Astrocyte (in vitro differentiated cells and primary cell): ENCODE data around the gene XRN2. TPM values are rescaled to one million over a fixed set of nuclear protein-coding genes. Genes with fewer than 3 reads are reported as not detected.

Experiments
- DNase-seq: peaks from one replicate; pipeline ENCODE4 v3.0.0-alpha.2; 2010; ENCODE audit warnings: low read depth
- FAIRE-seq: peaks from 2 replicates; lab custom pipeline; 2011; peaks lifted over from hg19 to GRCh38; lab: Jason Lieb, UNC
- H2AFZ ChIP-seq: 2 replicates; pipeline ENCODE4 v1.6.0; 2012; ENCODE audit warnings: low read depth, low read length, inconsistent platforms
- H3K27ac ChIP-seq: 2 replicates; pipeline ENCODE4 v1.5.1; 2011; ENCODE audit warnings: low read depth, low read length, inconsistent platforms
- H3K27me3 ChIP-seq: 2 replicates; pipeline ENCODE4 v1.6.0; 2011; ENCODE audit warnings: low read length, inconsistent platforms; ENCODE audit not compliant: insufficient read depth
- H3K36me3 ChIP-seq: 2 replicates; pipeline ENCODE4 v1.5.1; 2011; ENCODE audit warnings: low read length, inconsistent platforms; ENCODE audit not compliant: insufficient read depth
- H3K4me1 ChIP-seq: 2 replicates; pipeline ENCODE4 v1.5.1; 2011; ENCODE audit warnings: low read length, inconsistent platforms; ENCODE audit not compliant: insufficient read depth
- H3K4me2 ChIP-seq: 2 replicates; pipeline ENCODE4 v1.6.0; 2012; ENCODE audit warnings: low read length, inconsistent platforms
- H3K4me3 ChIP-seq: 2 replicates; pipeline ENCODE4 v1.5.1; 2011; ENCODE audit warnings: low read depth, mild to moderate bottlenecking, low read length, inconsistent platforms; ENCODE audit not compliant: insufficient read depth
- H3K79me2 ChIP-seq: 2 replicates; pipeline ENCODE4 v1.6.0; 2012; ENCODE audit warnings: mild to moderate bottlenecking, low read length, inconsistent platforms; ENCODE audit not compliant: insufficient read depth
- H3K9ac ChIP-seq: 2 replicates; pipeline ENCODE4 v1.6.0; 2012; ENCODE audit warnings: mild to moderate bottlenecking, low read length, inconsistent platforms
- H3K9me3 ChIP-seq: 2 replicates; pipeline ENCODE4 v1.5.1; 2012; ENCODE audit warnings: low read depth, mild to moderate bottlenecking, low read length, inconsistent platforms; ENCODE audit not compliant: insufficient read depth
- H4K20me1 ChIP-seq: 2 replicates; pipeline ENCODE4 v1.6.0; 2012; ENCODE audit warnings: low read length, inconsistent platforms; ENCODE audit not compliant: insufficient read depth
- H3K27ac Mint-ChIP-seq: one replicate; pipeline ENCODE4 v1.8.0; 2021; ENCODE audit warnings: mild to moderate bottlenecking, mixed read lengths; ENCODE audit not compliant: unreplicated experiment
- H3K27me3 Mint-ChIP-seq: one replicate; pipeline ENCODE4 v1.8.0; 2021; ENCODE audit warnings: low read depth, mixed read lengths; ENCODE audit not compliant: unreplicated experiment
- H3K36me3 Mint-ChIP-seq: one replicate; pipeline ENCODE4 v1.8.0; 2021; ENCODE audit warnings: low read depth, mixed read lengths; ENCODE audit not compliant: unreplicated experiment
- H3K4me1 Mint-ChIP-seq: one replicate; pipeline ENCODE4 v1.8.0; 2021; ENCODE audit warnings: low read depth, mixed read lengths; ENCODE audit not compliant: unreplicated experiment
- H3K4me3 Mint-ChIP-seq: one replicate; pipeline ENCODE4 v1.8.0; 2021; ENCODE audit warnings: mild to moderate bottlenecking, moderate library complexity, mixed read lengths; ENCODE audit not compliant: unreplicated experiment
- H3K9me3 Mint-ChIP-seq: one replicate; pipeline ENCODE4 v1.8.0; 2021; ENCODE audit warnings: mild to moderate bottlenecking, mixed read lengths; ENCODE audit not compliant: unreplicated experiment
- CTCF ChIP-seq: IDR thresholded peaks from 2 replicates; pipeline ENCODE4 v1.5.1; 2011; ENCODE audit warnings: low read depth, mild to moderate bottlenecking, inconsistent platforms, low read length, moderate library complexity; ENCODE audit not compliant: insufficient read depth
- EZH2 ChIP-seq: IDR thresholded peaks from 2 replicates; pipeline ENCODE4 v1.6.1; 2012; ENCODE audit warnings: mild to moderate bottlenecking, low read length, inconsistent platforms; ENCODE audit not compliant: insufficient read depth
- total RNA-seq: library from RNA; stranded (reverse); gene quantifications from 2 replicates; pipeline ENCODE4 v1.2.1, GENCODE V29; 2021

The XRN2 gene
- total RNA-seq, 1 donor from 2014 or later = 74.5 TPM

- TF ChIP-seq CTCF = no peak
- TF ChIP-seq EZH2 = no peak
- Mint-ChIP-seq H3K4me3 (no peak overlapping the region), H3K4me1 (peaks cover 25% of the 10 kb centered on the region), H3K27me3 (no peaks in the 10 kb centered on the region), H3K27ac (no peak overlapping the region), H3K36me3 (no peaks in the 10 kb centered on the region), H3K9me3 (no peaks in the 10 kb centered on the region)
- no peak overlapping the region for H3K4me3 ChIP-seq
- H4K20me1 ChIP-seq = no peaks in the 10 kb centered on the region
- no peak overlapping the region for H3K27ac ChIP-seq
- FAIRE-seq = no peak
- no peak overlapping the region for H2AFZ ChIP-seq
- H3K79me2 ChIP-seq = no peaks in the 10 kb centered on the region
- no peaks in the 10 kb centered on the region for H3K9me3 ChIP-seq
- no peaks in the 10 kb centered on the region for H3K27me3 ChIP-seq
- peaks cover 22% of the 10 kb centered on the region for H3K4me1 ChIP-seq
- no peaks in the 10 kb centered on the region for H3K36me3 ChIP-seq
- H3K9ac ChIP-seq = no peak overlapping the region
- no peak for DNase-seq
- no peak overlapping the region for H3K4me2 ChIP-seq
Measured at GRCh38 chr20:21437816-21438215, 134.7 kb downstream of the XRN2 start.

Other genes starting within 250 kb of the XRN2 start
- gene LINC00237, start 197.0 kb upstream of the XRN2 start, total RNA-seq = not detected in 2 replicates
- 9.7 and 15.5 TPM in 2 replicates for gene KIZ, start 177.2 kb upstream of the XRN2 start, total RNA-seq
- not detected in 2 replicates for gene NKX2-4, start 94.2 kb downstream of the XRN2 start, total RNA-seq
- not detected in 2 replicates for gene NKX2-2, start 210.7 kb downstream of the XRN2 start, total RNA-seq